Measurements from ENCODE around the gene EFNA2.

DNA sequence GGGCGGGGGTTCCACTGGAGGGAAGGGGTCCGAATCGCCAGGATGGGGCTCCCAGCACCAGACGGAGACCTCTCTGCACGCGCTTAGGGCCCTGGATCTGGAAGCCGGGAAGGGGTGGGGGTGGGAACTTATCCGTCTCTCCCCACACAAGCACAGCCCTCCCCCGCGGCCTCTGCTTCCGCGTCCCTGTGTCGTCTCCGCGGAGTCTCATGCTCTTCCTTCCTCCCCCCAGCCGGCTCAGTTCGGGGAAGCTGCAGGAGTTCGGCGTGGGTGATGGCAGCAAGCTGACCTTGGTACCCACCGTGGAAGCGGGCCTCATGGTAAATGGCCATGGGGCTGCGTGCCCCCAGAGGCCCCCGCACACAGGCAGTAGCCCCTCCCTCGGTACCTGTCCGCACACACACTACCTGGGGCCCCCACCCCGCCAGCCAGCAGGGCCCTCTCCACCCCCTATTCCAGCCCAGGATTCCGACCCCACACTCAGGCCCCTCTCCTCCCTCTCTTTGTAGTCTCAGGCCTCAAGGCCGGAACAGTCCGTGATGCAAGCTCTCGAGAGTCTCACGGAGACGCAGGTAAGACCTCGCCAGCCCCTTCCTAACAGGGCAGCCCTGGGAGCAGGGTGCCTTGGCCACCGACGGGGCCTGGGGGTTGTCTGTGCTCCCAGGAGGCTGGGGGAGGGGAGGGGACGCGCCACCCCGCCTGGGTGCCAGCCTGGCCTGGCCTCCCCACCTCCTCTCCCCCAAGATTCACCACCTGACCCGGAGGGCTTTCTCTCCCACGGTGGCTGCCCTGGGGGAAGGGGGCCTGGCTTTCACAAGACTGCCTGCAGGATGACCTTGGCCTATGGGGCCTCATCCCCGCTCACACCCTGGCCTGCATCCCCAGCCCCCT lies 34.1 kb upstream of the EFNA2 start:
- TF ChIP-seq, protein P1, sequence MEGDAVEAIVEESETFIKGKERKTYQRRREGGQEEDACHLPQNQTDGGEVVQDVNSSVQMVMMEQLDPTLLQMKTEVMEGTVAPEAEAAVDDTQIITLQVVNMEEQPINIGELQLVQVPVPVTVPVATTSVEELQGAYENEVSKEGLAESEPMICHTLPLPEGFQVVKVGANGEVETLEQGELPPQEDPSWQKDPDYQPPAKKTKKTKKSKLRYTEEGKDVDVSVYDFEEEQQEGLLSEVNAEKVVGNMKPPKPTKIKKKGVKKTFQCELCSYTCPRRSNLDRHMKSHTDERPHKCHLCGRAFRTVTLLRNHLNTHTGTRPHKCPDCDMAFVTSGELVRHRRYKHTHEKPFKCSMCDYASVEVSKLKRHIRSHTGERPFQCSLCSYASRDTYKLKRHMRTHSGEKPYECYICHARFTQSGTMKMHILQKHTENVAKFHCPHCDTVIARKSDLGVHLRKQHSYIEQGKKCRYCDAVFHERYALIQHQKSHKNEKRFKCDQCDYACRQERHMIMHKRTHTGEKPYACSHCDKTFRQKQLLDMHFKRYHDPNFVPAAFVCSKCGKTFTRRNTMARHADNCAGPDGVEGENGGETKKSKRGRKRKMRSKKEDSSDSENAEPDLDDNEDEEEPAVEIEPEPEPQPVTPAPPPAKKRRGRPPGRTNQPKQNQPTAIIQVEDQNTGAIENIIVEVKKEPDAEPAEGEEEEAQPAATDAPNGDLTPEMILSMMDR (IDR thresholded peaks at IDR 0.05; ENCODE audit: poor library complexity, severe bottlenecking), result no peak
- TF ChIP-seq POLR2AphosphoS5 (IDR thresholded peaks at IDR 0.05), result no peak
- TF ChIP-seq RAD21 (conservative IDR thresholded peaks at IDR 0.05), result no peak
